Measurements from ENCODE around the gene NDUFAF3. TPM values are rescaled to one million over a fixed set of nuclear protein-coding genes. Genes with fewer than 3 reads are reported as not detected.
A peak's percentile ranks its signal among the peaks of the same experiment; 100 is the strongest.

Gene NDUFAF3
- total and polyA plus RNA-seq, 2 donors (not counting 1 experiment from before 2014, with no cell fraction given), result 57.3 to 113 TPM

GRCh38 chr3:49026536-49026935 is 4.6 kb downstream of the NDUFAF3 start:
- no peaks in the 10 kb centered on the region for H3K9me3 ChIP-seq (ENCODE audit: control insufficient read depth, insufficient read depth, low read depth, low read length)
- H3K79me2 ChIP-seq (ENCODE audit: control insufficient read depth, insufficient read depth, low read length), result peaks cover 49% of the 10 kb centered on the region
- no peak for DNase-seq (ENCODE audit: low read depth in 2 of 2)
- TF ChIP-seq CTCF (conservative IDR thresholded peaks at IDR 0.05 in 1 of 2, IDR thresholded peaks at IDR 0.05 in 1 of 2; ENCODE audit: low read depth in 1 of 2, low read length in 2 of 2) (no peak), EZH2 (IDR thresholded peaks at IDR 0.05; ENCODE audit: low read length, missing control alignments) (no peak)
- H3K9ac ChIP-seq (ENCODE audit: insufficient read depth, low read length), result no peak overlapping the region
- no peak overlapping the region for H3K4me2 ChIP-seq (ENCODE audit: extremely low read depth, insufficient read depth, low read length)
- H2AFZ ChIP-seq (ENCODE audit: low read length), result no peak overlapping the region
- no peak overlapping the region for H3K4me3 ChIP-seq (replicated peaks in 1 of 4; ENCODE audit: control extremely low read depth in 1 of 4, insufficient read depth in 1 of 4, low read depth in 3 of 4, low read length in 4 of 4)
- H3K27me3 ChIP-seq (ENCODE audit: control insufficient read depth, insufficient read depth, low read length), result no peaks in the 10 kb centered on the region
- H4K20me1 ChIP-seq (ENCODE audit: control insufficient read depth, extremely low read depth, insufficient read depth, low read length), result no peaks in the 10 kb centered on the region
- H3K27ac ChIP-seq (ENCODE audit: insufficient read depth, low read length), result peak overlapping the region; percentile 23
- H3K36me3 ChIP-seq (ENCODE audit: control insufficient read depth, insufficient read depth, low read length), result peaks cover 35% of the 10 kb centered on the region
- peaks cover 9% of the 10 kb centered on the region for H3K4me1 ChIP-seq (ENCODE audit: control insufficient read depth, extremely low read depth, insufficient read depth, low read length)

- DNase-seq (ENCODE audit: low read depth in 2 of 2), result no peak
- TF ChIP-seq EZH2 (IDR thresholded peaks at IDR 0.05; ENCODE audit: low read length, missing control alignments), result no peak
- no peak for TF ChIP-seq CTCF (conservative IDR thresholded peaks at IDR 0.05 in 1 of 2, IDR thresholded peaks at IDR 0.05 in 1 of 2; ENCODE audit: low read depth in 1 of 2, low read length in 2 of 2)
- no peak overlapping the region for H3K9ac ChIP-seq (ENCODE audit: insufficient read depth, low read length)
- no peak overlapping the region for H3K27ac ChIP-seq (ENCODE audit: insufficient read depth, low read length)
- no peaks in the 10 kb centered on the region for H3K27me3 ChIP-seq (ENCODE audit: control insufficient read depth, insufficient read depth, low read length)
- no peak overlapping the region for H2AFZ ChIP-seq (ENCODE audit: low read length)
- H4K20me1 ChIP-seq (ENCODE audit: control insufficient read depth, extremely low read depth, insufficient read depth, low read length), result no peaks in the 10 kb centered on the region
- H3K9me3 ChIP-seq (ENCODE audit: control insufficient read depth, insufficient read depth, low read depth, low read length), result no peaks in the 10 kb centered on the region
- peak overlapping the region in 1 of 4 experiments; percentile 88 for H3K4me3 ChIP-seq (replicated peaks in 1 of 4; ENCODE audit: control extremely low read depth in 1 of 4, insufficient read depth in 1 of 4, low read depth in 3 of 4, low read length in 4 of 4)
- H3K79me2 ChIP-seq (ENCODE audit: control insufficient read depth, insufficient read depth, low read length), result peaks cover 44% of the 10 kb centered on the region
- peaks cover 9% of the 10 kb centered on the region for H3K4me1 ChIP-seq (ENCODE audit: control insufficient read depth, extremely low read depth, insufficient read depth, low read length)
- peaks cover 39% of the 10 kb centered on the region for H3K36me3 ChIP-seq (ENCODE audit: control insufficient read depth, insufficient read depth, low read length)
- peak overlapping the region; percentile 71 for H3K4me2 ChIP-seq (ENCODE audit: extremely low read depth, insufficient read depth, low read length)
Measured at GRCh38 chr3:49027634-49028033, 5.7 kb downstream of the NDUFAF3 start.

GRCh38 chr3:49028298-49028672 is 6.4 kb downstream of the NDUFAF3 start:
- H2AFZ ChIP-seq (ENCODE audit: low read length), result no peak overlapping the region
- no peak for DNase-seq (ENCODE audit: low read depth in 2 of 2)
- H3K4me2 ChIP-seq (ENCODE audit: extremely low read depth, insufficient read depth, low read length), result peak overlapping the region; percentile 71
- H3K4me3 ChIP-seq (replicated peaks in 1 of 4; ENCODE audit: control extremely low read depth in 1 of 4, insufficient read depth in 1 of 4, low read depth in 3 of 4, low read length in 4 of 4), result peak overlapping the region; percentile 56 to 88 (median 71)
- no peaks in the 10 kb centered on the region for H3K9me3 ChIP-seq (ENCODE audit: control insufficient read depth, insufficient read depth, low read depth, low read length)
- H3K9ac ChIP-seq (ENCODE audit: insufficient read depth, low read length), result no peak overlapping the region
- TF ChIP-seq CTCF (conservative IDR thresholded peaks at IDR 0.05 in 1 of 2, IDR thresholded peaks at IDR 0.05 in 1 of 2; ENCODE audit: low read depth in 1 of 2, low read length in 2 of 2), result no peak
- TF ChIP-seq EZH2 (IDR thresholded peaks at IDR 0.05; ENCODE audit: low read length, missing control alignments), result no peak
- peak overlapping the region; percentile 86 for H3K27ac ChIP-seq (ENCODE audit: insufficient read depth, low read length)
- peaks cover 38% of the 10 kb centered on the region for H3K79me2 ChIP-seq (ENCODE audit: control insufficient read depth, insufficient read depth, low read length)
- peaks cover 7% of the 10 kb centered on the region for H3K4me1 ChIP-seq (ENCODE audit: control insufficient read depth, extremely low read depth, insufficient read depth, low read length)
- no peaks in the 10 kb centered on the region for H4K20me1 ChIP-seq (ENCODE audit: control insufficient read depth, extremely low read depth, insufficient read depth, low read length)
- no peaks in the 10 kb centered on the region for H3K27me3 ChIP-seq (ENCODE audit: control insufficient read depth, insufficient read depth, low read length)
- H3K36me3 ChIP-seq (ENCODE audit: control insufficient read depth, insufficient read depth, low read length), result peaks cover 36% of the 10 kb centered on the region
